AG09309 (cell line): ENCODE measurements around the gene LRRC71.

Experiments
- DNase-seq: peaks from one replicate; pipeline ENCODE4 v3.0.0-alpha.2; 2010; ENCODE audit warnings: low read depth
- H3K4me3 ChIP-seq: 2 replicates; pipeline ENCODE4 v1.5.1; 2011; ENCODE audit warnings: mild to moderate bottlenecking, low read depth, low read length, moderate library complexity; ENCODE audit not compliant: control insufficient read depth
- CTCF ChIP-seq: IDR thresholded peaks from 2 replicates; pipeline ENCODE4 v1.5.1; 2011; ENCODE audit warnings: mild to moderate bottlenecking, low read depth, low read length, inconsistent platforms; ENCODE audit not compliant: insufficient read depth, control insufficient read depth; ENCODE audit errors: missing control alignments

The LRRC71 gene

GRCh38 chr1:156927215-156928042, 7.0 kb downstream of the LRRC71 start:
- DNase-seq: no peak
- peak overlapping the region; percentile 49 for H3K4me3 ChIP-seq
- peak; percentile 86 for TF ChIP-seq CTCF

DNA sequence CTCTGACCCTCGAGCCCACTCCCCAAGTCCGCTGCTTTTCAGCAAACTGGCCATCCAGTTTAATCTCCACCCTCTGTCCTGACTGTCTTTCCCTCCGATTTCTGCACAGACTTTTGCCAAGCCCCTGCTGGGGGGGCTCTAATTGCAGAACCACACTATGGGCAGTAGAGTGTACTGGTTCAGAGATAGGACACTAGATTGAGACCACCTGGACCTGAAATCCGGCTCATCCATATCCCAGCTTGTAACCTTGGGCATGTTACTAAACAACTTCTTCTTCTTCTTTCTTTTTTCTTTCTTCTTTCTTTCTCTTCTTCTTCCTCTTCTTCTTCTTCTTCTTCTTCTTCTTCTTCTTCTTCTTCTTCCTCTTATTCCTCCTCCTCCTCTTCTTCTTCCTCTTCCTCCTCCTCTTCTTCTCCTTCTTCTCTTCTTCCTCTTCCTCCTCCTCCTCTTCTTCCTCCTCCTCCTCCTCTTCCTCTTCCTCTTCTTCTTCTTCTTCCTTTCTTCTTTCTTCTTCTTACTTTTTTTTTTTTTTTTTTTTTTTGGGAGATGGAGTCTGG, 7.7 kb downstream of the LRRC71 start:
- DNase-seq: no peak
- no peak overlapping the region for H3K4me3 ChIP-seq

GRCh38 chr1:156929596-156930238, 9.3 kb downstream of the LRRC71 start:
- DNase-seq: no peak
- no peak overlapping the region for H3K4me3 ChIP-seq
- no peak for TF ChIP-seq CTCF

More for the DNA sequence above, 7.7 kb downstream of the LRRC71 start:
- no peak for TF ChIP-seq CTCF

GRCh38 chr1:156930483-156930882, 10.1 kb downstream of the LRRC71 start:
- TF ChIP-seq CTCF: no peak
- no peak for DNase-seq

DNA sequence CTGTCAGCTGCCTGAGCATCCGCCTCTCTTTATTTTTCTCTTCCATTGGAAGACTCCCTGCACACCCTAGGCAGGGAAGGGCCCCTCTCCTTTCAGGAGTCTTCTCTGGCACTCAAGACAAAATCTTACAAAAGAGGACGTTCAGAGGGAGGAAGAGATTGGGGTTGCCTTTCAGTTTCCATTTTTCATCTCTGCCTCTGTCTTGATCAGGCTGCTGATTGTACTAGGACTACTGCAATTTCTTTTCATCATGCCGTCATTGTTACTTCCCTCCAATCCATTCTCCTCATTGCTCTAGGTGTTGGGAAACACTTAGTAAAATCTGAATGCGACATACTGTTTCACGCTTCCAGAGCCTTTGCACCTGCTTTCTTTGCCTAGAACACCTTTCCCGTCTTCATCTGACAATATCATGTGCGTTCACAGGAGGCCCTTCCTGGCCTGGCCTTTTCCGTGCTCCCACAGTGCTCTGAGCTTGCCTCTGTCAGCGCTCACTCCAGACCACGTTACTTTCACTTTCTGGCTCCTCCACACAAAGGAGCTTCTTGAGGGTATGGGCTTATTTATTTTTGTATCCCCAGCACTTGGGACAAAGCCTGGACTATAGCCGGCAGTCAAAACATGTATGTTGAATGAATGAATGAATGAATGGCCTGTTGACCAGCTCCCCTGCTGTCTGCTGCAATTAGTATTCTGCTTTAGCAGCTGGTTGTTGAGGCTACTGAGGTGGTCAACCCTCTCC, 10.9 kb downstream of the LRRC71 start:
- DNase-seq: no peak
- no peak for TF ChIP-seq CTCF
- H3K4me3 ChIP-seq: no peak overlapping the region

More at GRCh38 chr1:156930483-156930882, 10.1 kb downstream of the LRRC71 start:
- no peak overlapping the region for H3K4me3 ChIP-seq

GRCh38 chr1:156931974-156932710, 11.7 kb downstream of the LRRC71 start:
- no peak for DNase-seq
- no peak for TF ChIP-seq CTCF
- H3K4me3 ChIP-seq: no peak overlapping the region
